ENCODE results near the gene IGDCC3. TPM values are rescaled to one million over a fixed set of nuclear protein-coding genes. Genes with fewer than 3 reads are reported as not detected.

Gene IGDCC3
- 14.4 and 18.8 TPM in 2 replicates for polyA plus RNA-seq
- polyA minus RNA-seq, result 21.0 and 21.9 TPM in 2 replicates

DNA sequence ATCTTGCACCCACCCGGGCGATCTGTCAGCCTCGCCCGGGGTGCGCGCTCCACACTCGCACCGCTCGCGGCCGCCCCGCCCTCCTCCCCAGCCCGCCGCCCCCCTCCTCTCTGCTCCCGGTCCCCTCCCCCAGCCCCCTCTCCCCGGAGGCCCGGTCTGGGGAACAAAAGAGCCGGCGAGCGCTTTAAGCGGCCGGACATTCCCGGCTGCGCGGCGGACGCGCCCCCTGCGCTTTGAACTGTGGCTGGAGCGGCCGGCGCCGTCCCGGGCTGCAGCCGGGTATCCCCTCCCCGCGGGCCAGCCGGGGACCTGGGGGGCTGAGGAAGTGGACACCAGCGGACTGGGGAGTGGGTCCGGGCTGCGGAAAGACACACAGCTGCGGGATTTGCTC, at the start of gene IGDCC3:
TSS of gene IGDCC3 (minus strand) at position 27 of the 391 bp plus-strand sequence. CDS start 214 bp downstream, outside the sequence.
- TF ChIP-seq POLR2AphosphoS5 (IDR thresholded peaks at IDR 0.05), result peak; percentile 60
- TF ChIP-seq EP300 (conservative IDR thresholded peaks at IDR 0.05; ENCODE audit: poor library complexity, severe bottlenecking), result no peak
- H2AFZ ChIP-seq (ENCODE audit: low read depth, low read length), result peak within 1 kb of the TSS; percentile 45
- no peaks in the 10 kb centered on the region for H3K27me3 ChIP-seq (ENCODE audit: insufficient read depth, low read depth, low read length)
- peak within 1 kb of the TSS; percentile 98 for H3K4me3 ChIP-seq (ENCODE audit: low read length)
- no peaks in the 10 kb centered on the region for H3K9me3 ChIP-seq (ENCODE audit: low read length)
- H3K9ac ChIP-seq (ENCODE audit: low read length), result peak within 1 kb of the TSS; percentile 87
- H3K27ac ChIP-seq (ENCODE audit: low read length), result peak within 1 kb of the TSS; percentile 73
- H4K20me1 ChIP-seq (ENCODE audit: insufficient read depth), result no peaks in the 10 kb centered on the region
- H3K36me3 ChIP-seq (ENCODE audit: insufficient read depth, low read length), result no peaks in the 10 kb centered on the region
- H3K4me2 ChIP-seq (ENCODE audit: low read length), result peak within 1 kb of the TSS; percentile 86
- peaks cover 18% of the 10 kb centered on the region for H3K79me2 ChIP-seq (replicated peaks; ENCODE audit: insufficient read depth, low read length)
- H3F3A ChIP-seq (ENCODE audit: insufficient read depth, low read length, poor library complexity, severe bottlenecking), result no peaks in the 10 kb centered on the region
- no peaks in the 10 kb centered on the region for H3K9me2 ChIP-seq (ENCODE audit: insufficient read depth, low read length)

DNA sequence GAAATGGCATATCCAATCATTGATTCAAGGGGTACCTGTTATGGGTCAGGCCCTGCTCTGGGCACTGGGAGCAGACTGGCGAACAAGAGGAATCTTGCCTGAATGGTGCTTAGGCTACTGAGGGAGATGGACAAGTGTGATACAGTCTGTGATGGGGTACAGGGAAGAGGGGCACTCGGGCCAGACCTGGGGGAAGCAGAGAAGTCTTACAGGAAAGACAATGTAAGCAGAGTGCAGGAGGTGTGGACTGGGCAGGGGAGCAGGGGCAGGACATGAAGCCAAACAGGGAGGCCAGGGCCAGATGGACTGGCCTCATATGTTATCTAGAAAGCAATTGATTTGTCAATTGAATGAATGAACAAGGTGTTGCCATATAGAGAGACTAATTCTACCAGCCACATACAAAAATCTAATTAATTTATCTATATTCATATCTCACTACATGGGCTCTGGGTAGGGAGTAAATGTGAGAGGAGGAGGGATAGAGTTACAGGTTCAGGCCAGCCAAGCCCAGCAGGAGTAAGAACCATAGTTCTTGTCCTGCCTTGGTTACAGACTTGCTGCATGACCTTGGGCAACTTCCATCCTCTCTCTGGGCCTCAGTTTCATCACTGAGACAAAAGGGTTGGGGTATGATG, 48.5 kb upstream of the IGDCC3 start:
- Histone ChIP-seq H4K20me1 (ENCODE audit: insufficient read depth) (no peaks in the 10 kb centered on the region), H3K27me3 (ENCODE audit: insufficient read depth, low read depth, low read length) (peaks cover 3% of the 10 kb centered on the region), H3K9ac (ENCODE audit: low read length) (no peak overlapping the region), H3K79me2 (replicated peaks; ENCODE audit: insufficient read depth, low read length) (no peaks in the 10 kb centered on the region), H2AFZ (ENCODE audit: low read depth, low read length) (no peak overlapping the region), H3F3A (ENCODE audit: insufficient read depth, low read length, poor library complexity, severe bottlenecking) (no peaks in the 10 kb centered on the region), H3K4me3 (ENCODE audit: low read length) (no peak overlapping the region), H3K27ac (ENCODE audit: low read length) (no peak overlapping the region), H3K4me2 (ENCODE audit: low read length) (no peak overlapping the region), H3K36me3 (ENCODE audit: insufficient read depth, low read length) (no peaks in the 10 kb centered on the region), H3K9me2 (ENCODE audit: insufficient read depth, low read length) (no peaks in the 10 kb centered on the region), H3K9me3 (ENCODE audit: low read length) (no peaks in the 10 kb centered on the region)
- TF ChIP-seq TAF1 (IDR thresholded peaks at IDR 0.05; ENCODE audit: low read depth), result no peak
- no peak for TF ChIP-seq POLR2AphosphoS5 (IDR thresholded peaks at IDR 0.05)
- no peak for TF ChIP-seq SMC3 (conservative IDR thresholded peaks at IDR 0.05; ENCODE audit: poor library complexity)
- TF ChIP-seq EZH2 (IDR thresholded peaks at IDR 0.05; ENCODE audit: borderline replicate concordance, insufficient read depth, low read length, poor library complexity, severe bottlenecking), result no peak
- TF ChIP-seq MXI1 (conservative IDR thresholded peaks at IDR 0.05; ENCODE audit: poor library complexity, severe bottlenecking), result no peak
- TF ChIP-seq, protein P1, sequence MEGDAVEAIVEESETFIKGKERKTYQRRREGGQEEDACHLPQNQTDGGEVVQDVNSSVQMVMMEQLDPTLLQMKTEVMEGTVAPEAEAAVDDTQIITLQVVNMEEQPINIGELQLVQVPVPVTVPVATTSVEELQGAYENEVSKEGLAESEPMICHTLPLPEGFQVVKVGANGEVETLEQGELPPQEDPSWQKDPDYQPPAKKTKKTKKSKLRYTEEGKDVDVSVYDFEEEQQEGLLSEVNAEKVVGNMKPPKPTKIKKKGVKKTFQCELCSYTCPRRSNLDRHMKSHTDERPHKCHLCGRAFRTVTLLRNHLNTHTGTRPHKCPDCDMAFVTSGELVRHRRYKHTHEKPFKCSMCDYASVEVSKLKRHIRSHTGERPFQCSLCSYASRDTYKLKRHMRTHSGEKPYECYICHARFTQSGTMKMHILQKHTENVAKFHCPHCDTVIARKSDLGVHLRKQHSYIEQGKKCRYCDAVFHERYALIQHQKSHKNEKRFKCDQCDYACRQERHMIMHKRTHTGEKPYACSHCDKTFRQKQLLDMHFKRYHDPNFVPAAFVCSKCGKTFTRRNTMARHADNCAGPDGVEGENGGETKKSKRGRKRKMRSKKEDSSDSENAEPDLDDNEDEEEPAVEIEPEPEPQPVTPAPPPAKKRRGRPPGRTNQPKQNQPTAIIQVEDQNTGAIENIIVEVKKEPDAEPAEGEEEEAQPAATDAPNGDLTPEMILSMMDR (IDR thresholded peaks at IDR 0.05; ENCODE audit: poor library complexity, severe bottlenecking), result no peak

DNA sequence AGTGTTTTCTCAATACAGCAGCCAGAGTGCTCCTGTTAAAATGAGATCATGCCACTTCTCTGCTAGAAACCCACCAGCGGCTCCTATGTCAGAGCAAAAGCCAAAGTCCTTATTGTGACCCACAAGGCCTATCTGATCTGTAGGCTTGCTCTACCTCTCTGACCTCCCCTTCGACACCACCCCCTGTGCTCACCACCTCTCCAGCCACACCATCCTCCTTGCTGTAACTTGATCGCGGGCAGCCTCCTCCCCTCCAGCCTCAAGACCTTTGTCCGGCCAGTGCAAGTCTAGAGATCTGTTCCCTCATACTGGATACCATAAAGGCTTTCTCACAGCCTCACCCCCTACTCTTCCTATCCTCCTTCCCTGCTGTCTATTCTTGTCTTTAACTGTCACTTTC, 46.9 kb upstream of the IGDCC3 start:
- Histone ChIP-seq H3K79me2 (replicated peaks; ENCODE audit: insufficient read depth, low read length) (peaks cover under 1% of the 10 kb centered on the region), H2AFZ (ENCODE audit: low read depth, low read length) (no peak overlapping the region), H3K9me3 (ENCODE audit: low read length) (no peaks in the 10 kb centered on the region), H3F3A (ENCODE audit: insufficient read depth, low read length, poor library complexity, severe bottlenecking) (no peaks in the 10 kb centered on the region), H3K4me3 (ENCODE audit: low read length) (no peak overlapping the region), H3K4me2 (ENCODE audit: low read length) (no peak overlapping the region), H3K36me3 (ENCODE audit: insufficient read depth, low read length) (no peaks in the 10 kb centered on the region), H4K20me1 (ENCODE audit: insufficient read depth) (no peaks in the 10 kb centered on the region), H3K27me3 (ENCODE audit: insufficient read depth, low read depth, low read length) (peaks cover 3% of the 10 kb centered on the region), H3K27ac (ENCODE audit: low read length) (no peak overlapping the region), H3K9me2 (ENCODE audit: insufficient read depth, low read length) (no peaks in the 10 kb centered on the region), H3K9ac (ENCODE audit: low read length) (no peak overlapping the region)
- no peak for TF ChIP-seq EZH2 (IDR thresholded peaks at IDR 0.05; ENCODE audit: borderline replicate concordance, insufficient read depth, low read length, poor library complexity, severe bottlenecking)
- TF ChIP-seq TAF1 (IDR thresholded peaks at IDR 0.05; ENCODE audit: low read depth), result no peak
